GM12878 (cell line): ENCODE results near the gene PLPPR2. TPM values are rescaled to one million over a fixed set of nuclear protein-coding genes. Genes with fewer than 3 reads are reported as not detected.

Experiments
- ATAC-seq: fragments of 200-7000 bp; cut with Tn5 transposase; 3 replicates; pipeline ENCODE4 v1.9.1; 2020; ENCODE audit warnings: mild to moderate bottlenecking, moderate library complexity
- BruUV-seq: library from RNA; stranded (reverse); fragments of 400-500 nt; replicated peaks from 2 replicates; lab custom pipeline; 2021; lab: Mats Ljungman, UMichigan
- CTCF ChIA-PET: fragments of 300-600 bp; sonication (Branson Sonifier 250); formaldehyde crosslinking; extraction: SDS; loops from one replicate; lab custom pipeline; 2021; ENCODE audit warnings: inconsistent platforms; lab: Yijun Ruan, JAX
- POLR2A ChIA-PET: fragments of 350-600 bp; formaldehyde crosslinking; extraction: SDS; loops from one replicate; lab custom pipeline; 2021; ENCODE audit warnings: inconsistent platforms; lab: Charles Lee
- RAD21 ChIA-PET: fragments of 300-600 bp; sonication (Branson Sonifier 250); formaldehyde crosslinking; loops from one replicate; lab custom pipeline; 2023; ENCODE audit warnings: antibody characterized with exemption; ENCODE audit not compliant: unreplicated experiment; lab: Charles Lee
- SMC1A ChIA-PET: fragments of 300-600 bp; sonication (Branson Sonifier 250); formaldehyde crosslinking; loops from one replicate; lab custom pipeline; 2023; ENCODE audit not compliant: unreplicated experiment, uncharacterized antibody; lab: Charles Lee
- DNase-seq: peaks from one replicate; pipeline ENCODE4 v3.0.0-alpha.2; 2011; ENCODE audit warnings: low read depth, low spot score
- FAIRE-seq: peaks from 3 replicates; lab custom pipeline; 2011; peaks lifted over from hg19 to GRCh38; lab: Jason Lieb, UNC
- H2AFZ ChIP-seq: 2 replicates; pipeline ENCODE4 v1.6.0; 2011; ENCODE audit warnings: low read depth, low read length, control low read depth; ENCODE audit not compliant: control insufficient read depth
- H3K27ac ChIP-seq: 2 replicates; pipeline ENCODE4 v1.5.1; 2011; ENCODE audit warnings: control low read depth; ENCODE audit not compliant: control insufficient read depth, insufficient read depth
- H3K27me3 ChIP-seq, 2 experiments: replicated peaks in 1 of 2; 2 replicates each; pipeline versions ENCODE4 v1.6.0 to v1.6.1; 2011; ENCODE audit warnings: low read length in 1 of 2; ENCODE audit not compliant: control insufficient read depth in 2 of 2, insufficient read depth in 2 of 2
- H3K36me3 ChIP-seq, 2 experiments: 2 replicates each; pipeline ENCODE4 v1.5.1; 2011; ENCODE audit warnings: low read length in 1 of 2; ENCODE audit not compliant: control insufficient read depth in 2 of 2, insufficient read depth in 2 of 2
- H3K4me1 ChIP-seq: 2 replicates; pipeline ENCODE4 v1.6.1; 2011; ENCODE audit warnings: mild to moderate bottlenecking, low read length, moderate library complexity, mixed read lengths; ENCODE audit not compliant: control insufficient read depth, insufficient read depth
- H3K4me2 ChIP-seq: 2 replicates; pipeline ENCODE4 v1.6.0; 2011; ENCODE audit warnings: control low read depth; ENCODE audit not compliant: control insufficient read depth, insufficient read depth
- H3K4me3 ChIP-seq: fragments of 200-600 bp; sonication (generic); 2 replicates; pipeline ENCODE4 v1.5.1; 2016
- H3K79me2 ChIP-seq: 2 replicates; pipeline ENCODE4 v1.6.0; 2011; ENCODE audit warnings: low read length; ENCODE audit not compliant: control insufficient read depth, insufficient read depth
- H3K9ac ChIP-seq: 2 replicates; pipeline ENCODE4 v1.8.0; 2011; ENCODE audit warnings: low read length, control low read depth, mixed read lengths; ENCODE audit not compliant: control insufficient read depth, insufficient read depth
- H3K9me3 ChIP-seq: replicated peaks from 3 replicates; pipeline ENCODE4 v1.5.1; 2011; ENCODE audit warnings: mild to moderate bottlenecking, low read length; ENCODE audit not compliant: control insufficient read depth, insufficient read depth
- H4K20me1 ChIP-seq: 2 replicates; pipeline ENCODE4 v1.6.0; 2011; ENCODE audit not compliant: control insufficient read depth, insufficient read depth
- ATF2 ChIP-seq: IDR thresholded peaks from 2 replicates; pipeline ENCODE4 v1.6.1; 2012; ENCODE audit warnings: low read length, inconsistent platforms
- CBX5 ChIP-seq: sonication (generic); IDR thresholded peaks from 2 replicates; pipeline ENCODE4 v1.6.1; 2016; ENCODE audit warnings: low read depth, moderate library complexity, mild to moderate bottlenecking, inconsistent platforms
- CHD4 ChIP-seq: fragments of 200-600 bp; sonication (generic); IDR thresholded peaks from 2 replicates; pipeline ENCODE4 v1.6.1; 2016; ENCODE audit warnings: mild to moderate bottlenecking
- EP300 ChIP-seq, 2 experiments: fragments of 150-350 bp in 1 of 2; IDR thresholded peaks; 2 replicates each; pipeline ENCODE4 v1.6.1; 2011 to 2012; ENCODE audit warnings: low read depth in 2 of 2, low read length in 2 of 2, borderline replicate concordance in 1 of 2, improper control_type of control experiment in 1 of 2, inconsistent platforms in 1 of 2; ENCODE audit not compliant: control insufficient read depth in 1 of 2
- FOXM1 ChIP-seq: IDR thresholded peaks from 2 replicates; pipeline ENCODE4 v1.6.1; 2012; ENCODE audit warnings: low read depth, mild to moderate bottlenecking, inconsistent platforms, low read length, moderate library complexity
- HDAC2 ChIP-seq: fragments of 200-600 bp; sonication (generic); IDR thresholded peaks from 2 replicates; pipeline ENCODE4 v1.6.1; 2017
- IRF4 ChIP-seq: IDR thresholded peaks from 2 replicates; pipeline ENCODE4 v1.6.1; 2011; ENCODE audit warnings: low read depth, low read length
- KDM1A ChIP-seq: fragments of 200-600 bp; sonication (generic); IDR thresholded peaks from 2 replicates; pipeline ENCODE4 v1.6.1; 2016; ENCODE audit warnings: borderline replicate concordance
- KLF5 ChIP-seq: fragments of 450-650 bp; IDR thresholded peaks from 2 replicates; pipeline ENCODE4 v1.6.1; 2014; ENCODE audit warnings: mild to moderate bottlenecking; ENCODE audit not compliant: partially characterized antibody
- MLLT1 ChIP-seq: fragments of 450-650 bp; IDR thresholded peaks from 2 replicates; pipeline ENCODE4 v1.6.1; 2016; ENCODE audit warnings: mild to moderate bottlenecking
- NFXL1 ChIP-seq: fragments of 450-650 bp; IDR thresholded peaks from 2 replicates; pipeline ENCODE4 v1.6.1; 2017; ENCODE audit warnings: antibody characterized with exemption, mild to moderate bottlenecking, borderline replicate concordance
- NR2F1 ChIP-seq: fragments of 450-650 bp; conservative IDR thresholded peaks from 2 replicates; pipeline ENCODE4 v1.6.1; 2017; ENCODE audit warnings: mild to moderate bottlenecking
- PKNOX1 ChIP-seq: fragments of 450-650 bp; IDR thresholded peaks from 2 replicates; pipeline ENCODE4 v1.6.1; 2016; ENCODE audit warnings: mild to moderate bottlenecking
- RBBP5 ChIP-seq: fragments of 200-600 bp; sonication (generic); conservative IDR thresholded peaks from 2 replicates; pipeline ENCODE4 v1.6.1; 2016
- SKIL ChIP-seq: fragments of 450-650 bp; IDR thresholded peaks from 2 replicates; pipeline ENCODE4 v1.6.1; 2017; ENCODE audit warnings: mild to moderate bottlenecking, low read depth, inconsistent platforms; ENCODE audit not compliant: poor library complexity, severe bottlenecking
- SREBF1 ChIP-seq: IDR thresholded peaks from 2 replicates; pipeline ENCODE4 v1.6.1; 2012; ENCODE audit warnings: mild to moderate bottlenecking, low read length
- TARDBP ChIP-seq: IDR thresholded peaks from 2 replicates; pipeline ENCODE4 v1.6.1; 2016; ENCODE audit warnings: borderline replicate concordance
- TBL1XR1 ChIP-seq: IDR thresholded peaks from 2 replicates; pipeline ENCODE4 v1.6.1; 2012; ENCODE audit warnings: low read depth, low read length, improper control_type of control experiment
- YBX1 ChIP-seq: fragments of 450-650 bp; IDR thresholded peaks from 2 replicates; pipeline ENCODE4 v1.6.1; 2016; ENCODE audit warnings: antibody characterized with exemption
- WGBS: methylation state at CpG from one replicate; pipeline ENCODE4 v1.1.6; 2016; ENCODE audit warnings: low lambda C conversion rate; ENCODE audit not compliant: insufficient replicate concordance, insufficient coverage; ENCODE audit errors: missing lambda C conversion rate; 5-methylcytosine and 5-hydroxymethylcytosine counted together
- in situ Hi-C: fragments of 300-500 bp; cut with MboI; formaldehyde crosslinking; loops from 9 replicates; pipeline ENCODE4 v1.14.3; 2018; ENCODE audit warnings: mixed read lengths
- intact Hi-C: fragments of 100-400 bp; cut with micrococcal nuclease; formaldehyde crosslinking; loops from one replicate; pipeline ENCODE4 v1.14.2; 2022; ENCODE audit not compliant: unreplicated experiment
- polyA plus RNA-seq, 11 experiments: library from polyadenylated mRNA; depleted of rRNA in 4 of 11; unstranded in 6 of 11; stranded (reverse) in 5 of 11; fragments of >200 nt; fragmentation: Nextera tagmentation in 4 of 11; fragmentation: Illumina TruSeq in 1 of 11; extraction: Ambion mirVana in 4 of 11; extraction: Trizol in 1 of 11; gene quantifications; 1 replicate in 1 of 11; 2 replicates in 10 of 11; pipeline versions ENCODE4 v1.2.1 to v1.2.3, GENCODE V29; 2011 to 2016; ENCODE audit warnings: inconsistent platforms in 2 of 11, missing spikeins in 2 of 11, low read depth in 1 of 11
- total RNA-seq, 4 experiments: library from RNA; depleted of rRNA in 3 of 4; stranded (reverse); fragments of >200 nt in 3 of 4; fragmentation: Illumina TruSeq in 1 of 4; extraction: Trizol in 1 of 4; gene quantifications; 2 replicates each; pipeline versions ENCODE4 v1.2.1 to v1.2.3, GENCODE V29; 2013 to 2021

Gene PLPPR2
- total and polyA plus RNA-seq, 10 of the 15 experiments (the other 5 are each of a cell fraction or from before 2014, with no cell fraction given), result 0.09 to 2.8 (median 0.70) TPM

- Histone ChIP-seq H3K36me3 (peaks cover 0 to 10% of the 10 kb centered on the region in 2 experiments; a peak in 2 of 4 replicates), H4K20me1 (no peaks in the 10 kb centered on the region), H2AFZ (no peak overlapping the region), H3K27me3 (no peaks in the 10 kb centered on the region), H3K4me2 (no peak overlapping the region), H3K9ac (no peak overlapping the region), H3K79me2 (no peaks in the 10 kb centered on the region), H3K4me1 (no peaks in the 10 kb centered on the region; the same call in 1 of the 2 replicates), H3K9me3 (no peaks in the 10 kb centered on the region; the same call in 2 of the 3 replicates), H3K4me3 (no peak overlapping the region), H3K27ac (no peak overlapping the region)
- intact Hi-C loops, result no loop called here
- ChIA-PET POLR2A (no interaction called here), CTCF (no interaction called here), SMC1A (no interaction called here), RAD21 (no interaction called here)
- no TSS peak for BruUV-seq
- no peak for ATAC-seq
- no peak for DNase-seq
- 88% methylated on average over 4 of the region's 4 CpGs for WGBS
- no peak for TF ChIP-seq KDM1A
- no peak for TF ChIP-seq MLLT1
- no peak for TF ChIP-seq PKNOX1
- TF ChIP-seq NFXL1, result no peak
- TF ChIP-seq RBBP5, result no peak
- no peak for TF ChIP-seq HDAC2
- no peak for TF ChIP-seq YBX1
- TF ChIP-seq FOXM1, result no peak
- no peak for TF ChIP-seq TARDBP
- TF ChIP-seq SREBF1, result no peak
- no peak for TF ChIP-seq IRF4
- TF ChIP-seq CHD4, result no peak
- no peak for TF ChIP-seq CBX5
- no peak for TF ChIP-seq TBL1XR1
- TF ChIP-seq SKIL, result no peak
- no peak for TF ChIP-seq ATF2
- TF ChIP-seq EP300 (IDR thresholded peaks at IDR 0.05; ENCODE audit: borderline replicate concordance in 1 of 2, control insufficient read depth in 1 of 2, low read depth in 2 of 2, low read length in 2 of 2), result no peak
- no peak for TF ChIP-seq NR2F1
- TF ChIP-seq KLF5, result no peak
- in situ Hi-C loops, result no loop called here
- no peak for FAIRE-seq
These were observed 25.1 kb upstream of the PLPPR2 start for GRCh38 chr19:11330127-11330526.
